Naive thymus-derived CD4-positive, alpha-beta T cell (primary cell): Measurements from ENCODE around the gene TAS1R2. TPM values are rescaled to one million over a fixed set of nuclear protein-coding genes. Genes with fewer than 3 reads are reported as not detected.

Experiments used
- ATAC-seq: fragments of 150-1000 bp; cut with Tn5 transposase; 2 replicates; pipeline ENCODE4 v1.10.0; 2021; ENCODE audit warnings: mild to moderate bottlenecking, moderate library complexity
- CTCF ChIA-PET: fragments of 350-600 bp; sonication (Branson Sonifier 250); formaldehyde crosslinking; loops from one replicate; lab custom pipeline; 2021; ENCODE audit warnings: antibody characterized with exemption; lab: Charles Lee
- POLR2A ChIA-PET: fragments of 350-600 bp; sonication (Branson Sonifier 250); formaldehyde crosslinking; loops from one replicate; lab custom pipeline; 2021; ENCODE audit warnings: antibody characterized with exemption, inconsistent platforms; lab: Charles Lee
- DNase-seq, 9 donors: peaks; one replicate each; pipeline versions ENCODE4 v3.0.0 to v3.0.0-alpha.2; 2020 to 2022; ENCODE audit warnings: mixed read lengths in 1 of 9
- H3K27ac ChIP-seq: one replicate; pipeline ENCODE4 v1.7.0; 2013; ENCODE audit warnings: mild to moderate bottlenecking, low read depth, low read length, moderate library complexity
- H3K27me3 ChIP-seq, 2 donors: one replicate each; pipeline ENCODE4 v1.7.0; 2013; ENCODE audit warnings: low read length in 2 of 2, mild to moderate bottlenecking in 2 of 2, moderate library complexity in 2 of 2; ENCODE audit not compliant: control insufficient read depth in 2 of 2, insufficient read depth in 2 of 2
- H3K36me3 ChIP-seq, 3 experiments: 1 replicate in 2 of 3; 2 replicates in 1 of 3; pipeline ENCODE4 v1.7.0; 2013; ENCODE audit warnings: low read length in 3 of 3, mild to moderate bottlenecking in 3 of 3, moderate library complexity in 1 of 3; ENCODE audit not compliant: insufficient read depth in 3 of 3, control insufficient read depth in 2 of 3
- H3K4me1 ChIP-seq, 2 donors: one replicate each; pipeline ENCODE4 v1.7.0; 2013; ENCODE audit warnings: low read length in 2 of 2, mild to moderate bottlenecking in 2 of 2, moderate library complexity in 1 of 2; ENCODE audit not compliant: control insufficient read depth in 2 of 2, insufficient read depth in 2 of 2
- H3K4me3 ChIP-seq: 2 replicates; pipeline ENCODE4 v1.7.0; 2013; ENCODE audit warnings: mild to moderate bottlenecking, low read length
- H3K9me3 ChIP-seq, 3 experiments: 1 replicate in 2 of 3; 2 replicates in 1 of 3; pipeline ENCODE4 v1.7.0; 2013; ENCODE audit warnings: low read length in 3 of 3; ENCODE audit not compliant: control insufficient read depth in 2 of 3
- H3K27ac Mint-ChIP-seq, 9 donors: one replicate each; pipeline ENCODE4 v1.8.0; 2020 to 2022; ENCODE audit warnings: mixed read lengths in 9 of 9, mild to moderate bottlenecking in 8 of 9, moderate library complexity in 5 of 9, inconsistent platforms in 2 of 9
- H3K27me3 Mint-ChIP-seq, 5 donors: one replicate each; pipeline ENCODE4 v1.8.0; 2021 to 2022; ENCODE audit warnings: mixed read lengths in 5 of 5, mild to moderate bottlenecking in 1 of 5
- H3K36me3 Mint-ChIP-seq, 5 donors: one replicate each; pipeline ENCODE4 v1.8.0; 2020 to 2022; ENCODE audit warnings: mixed read lengths in 5 of 5, mild to moderate bottlenecking in 3 of 5, inconsistent platforms in 1 of 5
- H3K4me1 Mint-ChIP-seq, 7 donors: one replicate each; pipeline ENCODE4 v1.8.0; 2020 to 2022; ENCODE audit warnings: mixed read lengths in 7 of 7, mild to moderate bottlenecking in 3 of 7, inconsistent platforms in 1 of 7
- H3K4me3 Mint-ChIP-seq, 10 donors: one replicate each; pipeline ENCODE4 v1.8.0; 2020 to 2022; ENCODE audit warnings: mild to moderate bottlenecking in 10 of 10, mixed read lengths in 10 of 10, moderate library complexity in 6 of 10, inconsistent platforms in 2 of 10
- H3K9me3 Mint-ChIP-seq, 11 donors: one replicate each; pipeline ENCODE4 v1.8.0; 2020 to 2022; ENCODE audit warnings: mixed read lengths in 11 of 11, mild to moderate bottlenecking in 4 of 11, inconsistent platforms in 1 of 11, moderate library complexity in 1 of 11
- intact Hi-C, 2 donors: fragments of 100-400 bp; cut with micrococcal nuclease; formaldehyde crosslinking; loops; one replicate each; pipeline ENCODE4 v1.15.1; 2023
- polyA plus RNA-seq, 2 donors: library from polyadenylated mRNA; unstranded; fragments of 300-500 nt; fragmentation: Illumina TruSeq; gene quantifications; one replicate each; pipeline ENCODE4 v1.2.3, GENCODE V29; 2021
- total RNA-seq, 6 experiments: library from RNA in 5 of 6; stranded (reverse) in 5 of 6; gene quantifications; 1 replicate in 5 of 6; 2 replicates in 1 of 6; pipeline ENCODE4 v1.2.3 and lab custom pipeline; 2021 to 2026

Gene TAS1R2
- total and polyA plus RNA-seq, 7 experiments from 2014 or later: not detected

GRCh38 chr1:18814874-18815531 lies 44.5 kb downstream of the TAS1R2 start:
- Mint-ChIP-seq H3K36me3 (no peaks in the 10 kb centered on the region), H3K4me3 (no peak overlapping the region), H3K27me3 (peaks cover 39 to 47% (median 41%) of the 10 kb centered on the region in 5 donors), H3K27ac (no peak overlapping the region), H3K9me3 (no peaks in the 10 kb centered on the region), H3K4me1 (peaks cover 0 to 6% (median 0%) of the 10 kb centered on the region in 7 donors)
- Histone ChIP-seq H3K27ac (no peak overlapping the region), H3K4me3 (no peak overlapping the region), H3K9me3 (no peaks in the 10 kb centered on the region), H3K4me1 (no peaks in the 10 kb centered on the region), H3K27me3 (no peaks in the 10 kb centered on the region), H3K36me3 (no peaks in the 10 kb centered on the region)
- intact Hi-C loops: no loop called here
- DNase-seq (no peak), ATAC-seq (no peak)
- CTCF ChIA-PET: no interaction called here
- POLR2A ChIA-PET: no interaction called here

GRCh38 chr1:18814425-18814824 lies 45.0 kb downstream of the TAS1R2 start:
- CTCF ChIA-PET: no interaction called here
- H3K4me1 Mint-ChIP-seq: peaks cover 0 to 6% (median 0%) of the 10 kb centered on the region in 7 donors
- intact Hi-C loops: no loop called here
- Histone ChIP-seq H3K4me1 (no peaks in the 10 kb centered on the region), H3K27ac (no peak overlapping the region), H3K36me3 (no peaks in the 10 kb centered on the region), H3K9me3 (no peaks in the 10 kb centered on the region), H3K27me3 (no peaks in the 10 kb centered on the region), H3K4me3 (no peak overlapping the region)
- no peak overlapping the region for H3K27ac Mint-ChIP-seq
- peaks cover 35 to 46% (median 36%) of the 10 kb centered on the region in 5 donors for H3K27me3 Mint-ChIP-seq
- DNase-seq: no peak
- no peak overlapping the region for H3K4me3 Mint-ChIP-seq
- H3K9me3 Mint-ChIP-seq: no peaks in the 10 kb centered on the region
- POLR2A ChIA-PET: no interaction called here
- no peaks in the 10 kb centered on the region for H3K36me3 Mint-ChIP-seq
- ATAC-seq: no peak

GRCh38 chr1:18812453-18812939 lies 47.0 kb downstream of the TAS1R2 start:
- CTCF ChIA-PET: no interaction called here
- intact Hi-C loops: no loop called here
- H3K27me3 Mint-ChIP-seq: peaks cover 21 to 43% (median 31%) of the 10 kb centered on the region in 5 donors
- DNase-seq (no peak), ATAC-seq (no peak)
- H3K9me3 Mint-ChIP-seq: no peaks in the 10 kb centered on the region
- no peak overlapping the region for H3K27ac Mint-ChIP-seq
- POLR2A ChIA-PET: no interaction called here
- H3K4me1 ChIP-seq: no peaks in the 10 kb centered on the region
- no peaks in the 10 kb centered on the region for H3K9me3 ChIP-seq
- H3K36me3 Mint-ChIP-seq: no peaks in the 10 kb centered on the region
- no peaks in the 10 kb centered on the region for H3K27me3 ChIP-seq
- H3K4me3 ChIP-seq: no peak overlapping the region
- H3K4me1 Mint-ChIP-seq: peaks cover 0 to 6% (median 0%) of the 10 kb centered on the region in 7 donors
- H3K36me3 ChIP-seq: no peaks in the 10 kb centered on the region
- no peak overlapping the region for H3K27ac ChIP-seq
- H3K4me3 Mint-ChIP-seq: no peak overlapping the region

- H3K4me3 Mint-ChIP-seq: no peak overlapping the region
- Histone ChIP-seq H3K36me3 (no peaks in the 10 kb centered on the region), H3K4me3 (no peak overlapping the region), H3K27me3 (no peaks in the 10 kb centered on the region), H3K4me1 (no peaks in the 10 kb centered on the region), H3K27ac (no peak overlapping the region), H3K9me3 (no peaks in the 10 kb centered on the region)
- H3K9me3 Mint-ChIP-seq: no peaks in the 10 kb centered on the region
- ATAC-seq (no peak), DNase-seq (no peak)
- no peaks in the 10 kb centered on the region for H3K36me3 Mint-ChIP-seq
- peaks cover 15 to 37% (median 27%) of the 10 kb centered on the region in 5 donors for H3K27me3 Mint-ChIP-seq
- CTCF ChIA-PET: no interaction called here
- H3K4me1 Mint-ChIP-seq: peaks cover 0 to 3% (median 0%) of the 10 kb centered on the region in 7 donors
- intact Hi-C loops: no loop called here
- no peak overlapping the region for H3K27ac Mint-ChIP-seq
- POLR2A ChIA-PET: no interaction called here
Measured at GRCh38 chr1:18811733-18812452, 47.6 kb downstream of the TAS1R2 start.

GRCh38 chr1:18809953-18810899 lies 49.2 kb downstream of the TAS1R2 start:
- H3K9me3 ChIP-seq: no peaks in the 10 kb centered on the region
- Mint-ChIP-seq H3K27me3 (peaks cover 13 to 32% (median 18%) of the 10 kb centered on the region in 5 donors), H3K4me1 (peaks cover 0 to 1% (median 0%) of the 10 kb centered on the region in 7 donors), H3K4me3 (no peak overlapping the region), H3K27ac (no peak overlapping the region), H3K9me3 (no peaks in the 10 kb centered on the region), H3K36me3 (no peaks in the 10 kb centered on the region)
- no peak overlapping the region for H3K27ac ChIP-seq
- ChIA-PET POLR2A (no interaction called here), CTCF (no interaction called here)
- H3K4me3 ChIP-seq: no peak overlapping the region
- no peaks in the 10 kb centered on the region for H3K27me3 ChIP-seq
- H3K4me1 ChIP-seq: no peaks in the 10 kb centered on the region
- ATAC-seq: no peak
- no peak for DNase-seq
- no peaks in the 10 kb centered on the region for H3K36me3 ChIP-seq
- intact Hi-C loops: no loop called here

GRCh38 chr1:18808550-18808949 lies 50.9 kb downstream of the TAS1R2 start:
- CTCF ChIA-PET: no interaction called here
- Mint-ChIP-seq H3K27me3 (peaks cover 11 to 38% (median 23%) of the 10 kb centered on the region in 5 donors), H3K36me3 (no peaks in the 10 kb centered on the region), H3K4me3 (no peak overlapping the region), H3K9me3 (no peaks in the 10 kb centered on the region), H3K4me1 (peaks cover 0 to 1% (median 0%) of the 10 kb centered on the region in 7 donors), H3K27ac (no peak overlapping the region)
- H3K27ac ChIP-seq: no peak overlapping the region
- no peak overlapping the region for H3K4me3 ChIP-seq
- intact Hi-C loops: no loop called here
- no peak for ATAC-seq
- H3K36me3 ChIP-seq: no peaks in the 10 kb centered on the region
- POLR2A ChIA-PET: no interaction called here
- H3K4me1 ChIP-seq: no peaks in the 10 kb centered on the region
- no peaks in the 10 kb centered on the region for H3K27me3 ChIP-seq
- H3K9me3 ChIP-seq: no peaks in the 10 kb centered on the region
- no peak for DNase-seq
